ENCODE data around the gene RGL4. TPM values are rescaled to one million over a fixed set of nuclear protein-coding genes. Genes with fewer than 3 reads are reported as not detected.
A peak's percentile ranks its signal among the peaks of the same experiment; 100 is the strongest.

RGL4 gene
- total and polyA plus RNA-seq, 2 of the 13 experiments (the other 11 are each of a cell fraction or from before 2014, with no cell fraction given) = not detected

- TF ChIP-seq, protein P1, sequence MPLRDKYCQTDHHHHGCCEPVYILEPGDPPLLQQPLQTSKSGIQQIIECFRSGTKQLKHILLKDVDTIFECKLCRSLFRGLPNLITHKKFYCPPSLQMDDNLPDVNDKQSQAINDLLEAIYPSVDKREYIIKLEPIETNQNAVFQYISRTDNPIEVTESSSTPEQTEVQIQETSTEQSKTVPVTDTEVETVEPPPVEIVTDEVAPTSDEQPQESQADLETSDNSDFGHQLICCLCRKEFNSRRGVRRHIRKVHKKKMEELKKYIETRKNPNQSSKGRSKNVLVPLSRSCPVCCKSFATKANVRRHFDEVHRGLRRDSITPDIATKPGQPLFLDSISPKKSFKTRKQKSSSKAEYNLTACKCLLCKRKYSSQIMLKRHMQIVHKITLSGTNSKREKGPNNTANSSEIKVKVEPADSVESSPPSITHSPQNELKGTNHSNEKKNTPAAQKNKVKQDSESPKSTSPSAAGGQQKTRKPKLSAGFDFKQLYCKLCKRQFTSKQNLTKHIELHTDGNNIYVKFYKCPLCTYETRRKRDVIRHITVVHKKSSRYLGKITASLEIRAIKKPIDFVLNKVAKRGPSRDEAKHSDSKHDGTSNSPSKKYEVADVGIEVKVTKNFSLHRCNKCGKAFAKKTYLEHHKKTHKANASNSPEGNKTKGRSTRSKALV (CRISPR knock-in tag; IDR thresholded peaks at IDR 0.05) = no peak
- TF ChIP-seq U2AF1 (optimal IDR thresholded peaks at IDR 0.05; ENCODE audit: low read depth, low read length) = no peak
- no peak for TF ChIP-seq ZNF672 (CRISPR knock-in tag; IDR thresholded peaks at IDR 0.05)
- no peak for TF ChIP-seq ZNF382 (CRISPR knock-in tag; IDR thresholded peaks at IDR 0.05; ENCODE audit: borderline replicate concordance)
- TF ChIP-seq HCFC1 (IDR thresholded peaks at IDR 0.05; ENCODE audit: low read depth, low read length) = no peak
- no peak for TF ChIP-seq STAT5B (CRISPR knock-in tag; IDR thresholded peaks at IDR 0.05)
- no peak for TF ChIP-seq DDIT3 (CRISPR knock-in tag; IDR thresholded peaks at IDR 0.05)
- no peak for TF ChIP-seq ZNF780A (CRISPR knock-in tag; IDR thresholded peaks at IDR 0.05)
- TF ChIP-seq GATAD2A (CRISPR knock-in tag; IDR thresholded peaks at IDR 0.05) = peak; percentile 50; the same call in 1 of the 2 replicates
- TF ChIP-seq SCMH1 (CRISPR knock-in tag; IDR thresholded peaks at IDR 0.05; ENCODE audit: borderline replicate concordance) = no peak
- TF ChIP-seq, protein P2, sequence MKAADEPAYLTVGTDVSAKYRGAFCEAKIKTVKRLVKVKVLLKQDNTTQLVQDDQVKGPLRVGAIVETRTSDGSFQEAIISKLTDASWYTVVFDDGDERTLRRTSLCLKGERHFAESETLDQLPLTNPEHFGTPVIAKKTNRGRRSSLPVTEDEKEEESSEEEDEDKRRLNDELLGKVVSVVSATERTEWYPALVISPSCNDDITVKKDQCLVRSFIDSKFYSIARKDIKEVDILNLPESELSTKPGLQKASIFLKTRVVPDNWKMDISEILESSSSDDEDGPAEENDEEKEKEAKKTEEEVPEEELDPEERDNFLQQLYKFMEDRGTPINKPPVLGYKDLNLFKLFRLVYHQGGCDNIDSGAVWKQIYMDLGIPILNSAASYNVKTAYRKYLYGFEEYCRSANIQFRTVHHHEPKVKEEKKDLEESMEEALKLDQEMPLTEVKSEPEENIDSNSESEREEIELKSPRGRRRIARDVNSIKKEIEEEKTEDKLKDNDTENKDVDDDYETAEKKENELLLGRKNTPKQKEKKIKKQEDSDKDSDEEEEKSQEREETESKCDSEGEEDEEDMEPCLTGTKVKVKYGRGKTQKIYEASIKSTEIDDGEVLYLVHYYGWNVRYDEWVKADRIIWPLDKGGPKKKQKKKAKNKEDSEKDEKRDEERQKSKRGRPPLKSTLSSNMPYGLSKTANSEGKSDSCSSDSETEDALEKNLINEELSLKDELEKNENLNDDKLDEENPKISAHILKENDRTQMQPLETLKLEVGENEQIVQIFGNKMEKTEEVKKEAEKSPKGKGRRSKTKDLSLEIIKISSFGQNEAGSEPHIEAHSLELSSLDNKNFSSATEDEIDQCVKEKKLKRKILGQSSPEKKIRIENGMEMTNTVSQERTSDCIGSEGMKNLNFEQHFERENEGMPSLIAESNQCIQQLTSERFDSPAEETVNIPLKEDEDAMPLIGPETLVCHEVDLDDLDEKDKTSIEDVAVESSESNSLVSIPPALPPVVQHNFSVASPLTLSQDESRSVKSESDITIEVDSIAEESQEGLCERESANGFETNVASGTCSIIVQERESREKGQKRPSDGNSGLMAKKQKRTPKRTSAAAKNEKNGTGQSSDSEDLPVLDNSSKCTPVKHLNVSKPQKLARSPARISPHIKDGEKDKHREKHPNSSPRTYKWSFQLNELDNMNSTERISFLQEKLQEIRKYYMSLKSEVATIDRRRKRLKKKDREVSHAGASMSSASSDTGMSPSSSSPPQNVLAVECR (CRISPR knock-in tag; IDR thresholded peaks at IDR 0.05; ENCODE audit: borderline replicate concordance) = no peak
- no peak for TF ChIP-seq HOXA5 (CRISPR knock-in tag; IDR thresholded peaks at IDR 0.05)
- TF ChIP-seq SPEN (CRISPR knock-in tag; IDR thresholded peaks at IDR 0.05; ENCODE audit: low read depth) = peak; percentile 39; the same call in 1 of the 2 replicates
- TF ChIP-seq ZNF781 (CRISPR knock-in tag; IDR thresholded peaks at IDR 0.05; ENCODE audit: borderline replicate concordance, not compliant biosample characterization) = no peak
- no peak for TF ChIP-seq MTA3 (CRISPR knock-in tag; IDR thresholded peaks at IDR 0.05)
- no peak for TF ChIP-seq THRA (CRISPR knock-in tag; IDR thresholded peaks at IDR 0.05; ENCODE audit: borderline replicate concordance)
- no peak for TF ChIP-seq CENPX (CRISPR knock-in tag; IDR thresholded peaks at IDR 0.05)
- no peak for TF ChIP-seq TOE1 (CRISPR knock-in tag; IDR thresholded peaks at IDR 0.05)
- TF ChIP-seq ZNF512 (CRISPR knock-in tag; IDR thresholded peaks at IDR 0.05) = no peak
- no peak for TF ChIP-seq MAFK (conservative IDR thresholded peaks at IDR 0.05 in 1 of 2, IDR thresholded peaks at IDR 0.05 in 1 of 2; ENCODE audit: low read length in 2 of 2)
Observed at GRCh38 chr22:23675502-23676415, 15.1 kb upstream of the RGL4 start (continued).
